ENCODE results near the gene CALU. TPM values are rescaled to one million over a fixed set of nuclear protein-coding genes. Genes with fewer than 3 reads are reported as not detected.

CALU gene
- polyA plus RNA-seq, 3 donors = 13.8 to 44.0 (median 33.2) TPM

- intact Hi-C loops (cut with micrococcal nuclease) = no loop called here
- WGBS (ENCODE audit: insufficient coverage) = 100% methylated on average over 1 of the region's 6 CpGs
- peaks cover 8 to 18% (median 17%) of the 10 kb centered on the region in 3 donors for H3K27me3 Mint-ChIP-seq (ENCODE audit: low read depth in 3 of 3)
- Histone ChIP-seq H3K9me3 (replicated peaks in 1 of 2; ENCODE audit: control insufficient read depth in 1 of 2, insufficient read depth in 1 of 2, low read length in 2 of 2) (no peaks in the 10 kb centered on the region), H3K4me2 (replicated peaks; ENCODE audit: extremely low read depth, low read length, poor library complexity, severe bottlenecking) (no peak overlapping the region), H4K20me1 (ENCODE audit: insufficient read depth, low read length) (no peaks in the 10 kb centered on the region), H3K4me1 (ENCODE audit: control insufficient read depth in 1 of 2, insufficient read depth in 2 of 2, low read length in 2 of 2) (peaks cover 4 to 6% of the 10 kb centered on the region in 2 donors), H2AFZ (ENCODE audit: insufficient read depth, low read depth, low read length, poor library complexity, severe bottlenecking) (no peak overlapping the region), H3K79me2 (ENCODE audit: insufficient read depth, low read length) (no peaks in the 10 kb centered on the region), H3K4me3 (replicated peaks in 1 of 3; ENCODE audit: low read depth in 2 of 3, low read length in 3 of 3) (no peak overlapping the region), H3K9ac (ENCODE audit: insufficient read depth, low read length, poor library complexity, severe bottlenecking) (no peak overlapping the region), H3K27ac (ENCODE audit: low read depth in 1 of 2, low read length in 2 of 2) (no peak overlapping the region), H3K27me3 (ENCODE audit: control insufficient read depth in 2 of 2, insufficient read depth in 2 of 2, low read length in 2 of 2) (no peaks in the 10 kb centered on the region), H3K36me3 (replicated peaks in 1 of 2; ENCODE audit: control insufficient read depth in 1 of 2, insufficient read depth in 2 of 2, low read length in 2 of 2) (no peaks in the 10 kb centered on the region)
- TF ChIP-seq CTCF (IDR thresholded peaks at IDR 0.05) = no peak
- H3K27ac Mint-ChIP-seq = no peak overlapping the region
- H3K4me3 Mint-ChIP-seq = no peak overlapping the region
- peaks cover 8% of the 10 kb centered on the region for H3K4me1 Mint-ChIP-seq
- H3K36me3 Mint-ChIP-seq = no peaks in the 10 kb centered on the region
- DNase-seq = no peak
- peaks cover 0 to 2% (median 0%) of the 10 kb centered on the region in 7 donors for H3K9me3 Mint-ChIP-seq
These were observed 20.1 kb upstream of the CALU start for GRCh38 chr7:128718967-128719642.

GRCh38 chr7:128721376-128721775 lies 17.8 kb upstream of the CALU start:
- H3K27me3 Mint-ChIP-seq (ENCODE audit: low read depth in 3 of 3) = peaks cover 11 to 19% (median 14%) of the 10 kb centered on the region in 3 donors
- Histone ChIP-seq H3K27me3 (ENCODE audit: control insufficient read depth in 2 of 2, insufficient read depth in 2 of 2, low read length in 2 of 2) (no peaks in the 10 kb centered on the region), H3K79me2 (ENCODE audit: insufficient read depth, low read length) (no peaks in the 10 kb centered on the region), H3K36me3 (replicated peaks in 1 of 2; ENCODE audit: control insufficient read depth in 1 of 2, insufficient read depth in 2 of 2, low read length in 2 of 2) (no peaks in the 10 kb centered on the region), H4K20me1 (ENCODE audit: insufficient read depth, low read length) (no peaks in the 10 kb centered on the region), H3K9ac (ENCODE audit: insufficient read depth, low read length, poor library complexity, severe bottlenecking) (no peak overlapping the region), H3K4me2 (replicated peaks; ENCODE audit: extremely low read depth, low read length, poor library complexity, severe bottlenecking) (no peak overlapping the region), H3K4me1 (ENCODE audit: control insufficient read depth in 1 of 2, insufficient read depth in 2 of 2, low read length in 2 of 2) (no peaks in the 10 kb centered on the region), H3K9me3 (replicated peaks in 1 of 2; ENCODE audit: control insufficient read depth in 1 of 2, insufficient read depth in 1 of 2, low read length in 2 of 2) (no peaks in the 10 kb centered on the region), H3K27ac (ENCODE audit: low read depth in 1 of 2, low read length in 2 of 2) (no peak overlapping the region), H2AFZ (ENCODE audit: insufficient read depth, low read depth, low read length, poor library complexity, severe bottlenecking) (no peak overlapping the region), H3K4me3 (replicated peaks in 1 of 3; ENCODE audit: low read depth in 2 of 3, low read length in 3 of 3) (no peak overlapping the region)
- intact Hi-C loops (cut with micrococcal nuclease) = no loop called here
- no peak for DNase-seq
- H3K9me3 Mint-ChIP-seq = peaks cover 0 to 5% (median 2%) of the 10 kb centered on the region in 7 donors
- H3K27ac Mint-ChIP-seq = no peak overlapping the region
- no peak for TF ChIP-seq CTCF (IDR thresholded peaks at IDR 0.05)
- H3K36me3 Mint-ChIP-seq = no peaks in the 10 kb centered on the region
- H3K4me1 Mint-ChIP-seq = peaks cover 2% of the 10 kb centered on the region
- no peak overlapping the region for H3K4me3 Mint-ChIP-seq

All from CD14-positive monocyte (primary cell).